HG02943 (cell line): ENCODE results near the gene DNAJB14.
A peak's percentile ranks its signal among the peaks of the same experiment; 100 is the strongest.

Experiments used
- ATAC-seq: cut with Tn5 transposase; IDR thresholded peaks from one replicate; pipeline ENCODE4 v1.9.1; 2021; ENCODE audit warnings: mild to moderate bottlenecking, low read depth, moderate library complexity; ENCODE audit not compliant: unreplicated experiment

Gene DNAJB14

DNA sequence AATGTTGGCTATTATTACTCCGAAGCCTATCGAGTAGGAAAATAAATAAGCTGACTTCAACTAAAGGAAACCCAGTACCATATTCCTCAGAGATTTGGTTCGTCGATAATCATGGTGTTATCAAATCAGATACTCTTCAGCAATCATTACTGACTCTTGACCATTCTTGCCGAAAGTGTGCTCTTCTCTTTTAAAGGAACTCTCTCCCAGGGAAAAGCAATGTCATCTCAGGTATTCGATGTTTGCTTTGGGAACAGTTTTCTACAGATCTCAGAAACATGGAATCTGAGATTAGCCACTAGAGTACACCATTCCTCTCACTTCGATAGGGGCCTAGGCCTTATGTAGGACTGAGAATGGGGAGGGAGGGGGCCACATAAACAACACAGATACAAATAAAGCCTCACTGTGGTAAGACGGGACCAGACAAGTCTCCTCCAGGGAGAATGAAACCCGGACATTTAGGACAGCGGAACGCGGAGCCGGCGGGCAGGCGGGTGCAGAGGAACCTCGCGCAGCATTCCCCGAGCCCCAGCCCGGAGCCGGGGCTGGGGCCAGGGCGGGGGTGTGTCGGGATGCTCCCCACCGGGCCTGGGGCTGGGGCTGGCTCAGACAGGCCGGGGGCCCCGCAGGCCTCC lies 581 bp downstream of the DNAJB14 start:
- peak; percentile 2 for ATAC-seq

DNA sequence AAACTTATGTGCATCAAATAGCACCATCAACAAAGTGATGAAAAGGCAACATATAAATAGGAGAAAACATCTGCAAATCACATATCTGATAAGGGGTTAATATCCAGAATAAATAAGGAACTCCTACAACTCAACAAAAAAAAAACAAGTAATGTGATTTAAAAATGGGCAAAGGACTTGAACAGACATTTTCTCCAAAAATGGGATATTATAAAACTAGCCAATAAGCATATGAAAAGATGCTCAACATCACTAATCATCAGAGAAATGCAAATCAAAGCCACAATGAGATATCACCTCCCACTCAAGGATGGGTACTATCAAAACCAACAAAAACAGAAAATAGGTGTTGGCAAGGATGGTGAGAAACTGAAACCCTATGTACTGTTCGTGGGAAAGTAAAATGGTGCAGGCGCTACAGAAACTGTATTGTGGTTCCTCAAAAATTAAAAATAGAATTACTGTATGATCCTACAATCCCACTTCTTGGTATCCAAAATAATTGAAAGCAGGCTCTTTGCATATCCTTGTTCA lies 2.4 kb downstream of the DNAJB14 start:
- no peak for ATAC-seq

GRCh38 chr4:99938243-99938753 lies 8.1 kb downstream of the DNAJB14 start:
- ATAC-seq = no peak

GRCh38 chr4:99934891-99935290 lies 11.5 kb downstream of the DNAJB14 start:
- no peak for ATAC-seq

DNA sequence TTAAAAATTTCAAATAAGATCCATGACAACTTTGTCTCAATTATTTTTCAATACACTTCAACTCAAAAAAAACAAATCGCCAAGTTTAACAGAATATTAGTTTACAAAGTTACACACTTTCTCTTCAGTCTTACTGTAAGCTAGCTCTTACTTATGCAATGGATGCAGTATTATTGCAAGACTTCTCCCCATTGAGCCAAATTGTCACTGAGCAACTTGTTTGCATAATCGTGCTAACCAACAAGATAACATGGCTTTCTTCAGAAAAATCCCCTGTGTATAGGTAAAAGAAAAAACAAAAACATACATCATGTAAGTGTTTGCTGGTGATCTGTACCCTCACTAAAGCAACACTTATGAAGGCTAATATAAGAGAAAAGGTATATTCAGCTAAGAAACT lies 18.9 kb downstream of the DNAJB14 start:
- no peak for ATAC-seq

GRCh38 chr4:99921174-99921573 lies 25.2 kb downstream of the DNAJB14 start:
- ATAC-seq = no peak

- ATAC-seq = no peak
Measured at GRCh38 chr4:99918656-99919055, 27.8 kb downstream of the DNAJB14 start.

GRCh38 chr4:99917575-99917974 lies 28.8 kb downstream of the DNAJB14 start:
- no peak for ATAC-seq

DNA sequence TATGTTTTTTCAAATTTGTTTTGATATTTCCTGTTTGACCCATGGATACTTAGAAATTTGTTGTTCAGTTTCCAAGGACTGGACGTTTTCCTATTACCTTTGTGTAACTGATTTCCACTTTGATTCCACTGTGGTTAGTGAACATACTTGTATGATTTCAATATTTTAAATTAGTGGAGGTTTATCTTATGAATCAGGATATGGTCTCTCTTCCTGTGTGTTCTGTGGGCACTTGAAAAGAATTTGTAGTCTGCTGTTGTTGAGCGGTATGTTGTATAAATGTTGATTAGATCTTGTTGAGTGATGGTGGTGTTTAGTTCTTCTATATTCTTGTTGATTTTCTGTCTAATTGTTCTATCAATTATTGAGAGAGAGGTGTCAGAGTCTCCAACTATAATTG lies 31.0 kb downstream of the DNAJB14 start:
- no peak for ATAC-seq

GRCh38 chr4:99894998-99895397 lies 51.4 kb downstream of the DNAJB14 start:
- ATAC-seq = no peak

- peak; percentile 100 for ATAC-seq
Measured at GRCh38 chr4:99894161-99894997, 52.0 kb downstream of the DNAJB14 start, which contains the start of gene LAMTOR3. Gene LAMTOR3 (minus strand): TSS chr4:99894427. CDS start chr4:99893963, 464 bp downstream.

- ATAC-seq = no peak
Measured at GRCh38 chr4:99893839-99894160, 52.6 kb downstream of the DNAJB14 start.

DNA sequence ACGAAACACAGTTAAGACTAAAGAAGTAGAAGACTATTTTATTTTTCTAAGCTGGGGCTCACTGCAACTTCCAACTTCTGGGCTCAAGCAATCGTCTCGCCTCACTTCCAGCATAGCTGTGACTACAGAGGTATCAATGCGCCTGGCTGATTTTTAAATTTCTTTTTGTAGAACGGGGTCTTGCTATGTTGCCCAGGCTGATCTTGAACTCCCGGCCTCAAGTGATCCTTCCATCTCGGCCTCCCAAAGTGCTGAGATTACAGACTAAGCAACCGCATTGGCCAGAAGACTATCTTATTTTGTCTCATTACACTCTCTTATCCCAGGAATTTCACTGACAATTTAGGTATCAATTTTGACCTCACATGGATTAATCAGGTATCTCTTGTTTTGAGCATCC lies 53.4 kb downstream of the DNAJB14 start:
- no peak for ATAC-seq

GRCh38 chr4:99891351-99891750 lies 55.1 kb downstream of the DNAJB14 start:
- ATAC-seq = no peak

- ATAC-seq = no peak
Measured at GRCh38 chr4:99887837-99888236, 58.6 kb downstream of the DNAJB14 start.

DNA sequence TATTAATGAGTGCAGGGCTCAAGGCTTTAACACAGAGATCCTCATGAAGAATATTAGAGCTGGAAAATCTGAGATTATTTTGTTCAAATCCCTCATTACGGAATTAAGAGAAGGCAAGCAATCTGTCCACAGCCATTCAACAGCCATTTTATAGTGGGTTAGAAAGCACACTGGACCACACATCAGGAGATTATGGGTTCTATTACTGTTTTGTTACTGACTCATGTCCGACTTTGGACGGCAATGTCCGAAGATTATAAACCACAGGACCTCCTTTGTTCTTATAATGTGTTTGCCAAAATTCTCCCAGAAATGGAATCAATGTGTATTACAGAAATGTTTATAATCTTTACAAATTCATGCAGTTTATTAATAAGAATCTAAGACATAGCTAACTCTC lies 60.3 kb downstream of the DNAJB14 start:
- no peak for ATAC-seq

GRCh38 chr4:99885687-99886086 lies 60.7 kb downstream of the DNAJB14 start:
- ATAC-seq = no peak

DNA sequence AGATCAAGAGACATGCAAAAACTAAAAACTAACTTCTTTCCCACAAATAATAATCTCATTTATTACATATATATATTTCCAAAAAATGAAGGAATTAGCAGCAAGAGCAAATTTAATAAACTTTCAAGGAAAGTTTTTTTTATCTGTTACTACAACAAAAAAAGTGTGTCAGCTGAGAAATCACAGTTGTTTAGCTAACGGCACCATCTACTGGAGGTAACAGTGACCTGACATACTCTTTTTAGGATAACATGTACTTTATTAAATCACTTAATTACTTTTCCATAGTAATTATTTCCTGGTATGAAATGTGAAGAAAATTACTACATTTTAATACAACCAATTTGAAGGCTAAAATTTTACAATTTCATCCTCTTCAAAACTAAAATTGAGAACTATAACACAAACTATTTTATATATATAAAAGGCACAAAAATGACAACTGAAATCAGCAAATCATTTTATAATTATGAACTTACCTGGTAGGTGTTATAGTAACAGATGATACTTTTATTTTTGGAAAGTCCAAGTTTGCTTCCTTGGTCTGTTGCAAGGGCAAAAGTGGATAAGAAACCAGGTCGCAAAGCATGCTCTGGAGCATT lies 61.3 kb downstream of the DNAJB14 start:
- ATAC-seq = no peak

- no peak for ATAC-seq
Measured at GRCh38 chr4:99879458-99879857, 67.0 kb downstream of the DNAJB14 start.

DNA sequence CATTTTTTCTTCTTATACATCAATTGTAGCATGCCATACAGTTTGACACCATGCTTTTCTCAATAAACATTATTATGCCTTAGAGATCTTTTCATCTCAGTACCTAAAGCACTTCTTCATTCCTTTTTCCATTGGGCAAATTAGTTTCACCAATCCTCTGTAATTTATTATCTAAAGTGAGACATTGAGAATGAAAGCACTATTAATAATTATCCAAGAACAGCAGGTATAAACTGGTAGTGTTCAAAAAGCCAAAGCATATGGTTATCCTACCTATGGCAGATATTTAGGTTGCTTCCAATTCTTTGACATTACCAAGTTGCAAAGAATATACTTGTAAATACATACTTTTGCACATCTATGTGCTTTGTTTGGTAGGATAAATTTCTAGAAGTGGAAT lies 67.8 kb downstream of the DNAJB14 start:
- ATAC-seq = no peak

GRCh38 chr4:99876946-99877345 lies 69.5 kb downstream of the DNAJB14 start:
- no peak for ATAC-seq
